Cerebellar cortex (tissue), 1 donor: ENCODE measurements around the gene SRC.

ENCODE experiments used
- DNase-seq: peaks from one replicate; pipeline ENCODE4 v3.0.0-alpha.2; 2015; ENCODE audit warnings: low spot score

Gene SRC

DNA sequence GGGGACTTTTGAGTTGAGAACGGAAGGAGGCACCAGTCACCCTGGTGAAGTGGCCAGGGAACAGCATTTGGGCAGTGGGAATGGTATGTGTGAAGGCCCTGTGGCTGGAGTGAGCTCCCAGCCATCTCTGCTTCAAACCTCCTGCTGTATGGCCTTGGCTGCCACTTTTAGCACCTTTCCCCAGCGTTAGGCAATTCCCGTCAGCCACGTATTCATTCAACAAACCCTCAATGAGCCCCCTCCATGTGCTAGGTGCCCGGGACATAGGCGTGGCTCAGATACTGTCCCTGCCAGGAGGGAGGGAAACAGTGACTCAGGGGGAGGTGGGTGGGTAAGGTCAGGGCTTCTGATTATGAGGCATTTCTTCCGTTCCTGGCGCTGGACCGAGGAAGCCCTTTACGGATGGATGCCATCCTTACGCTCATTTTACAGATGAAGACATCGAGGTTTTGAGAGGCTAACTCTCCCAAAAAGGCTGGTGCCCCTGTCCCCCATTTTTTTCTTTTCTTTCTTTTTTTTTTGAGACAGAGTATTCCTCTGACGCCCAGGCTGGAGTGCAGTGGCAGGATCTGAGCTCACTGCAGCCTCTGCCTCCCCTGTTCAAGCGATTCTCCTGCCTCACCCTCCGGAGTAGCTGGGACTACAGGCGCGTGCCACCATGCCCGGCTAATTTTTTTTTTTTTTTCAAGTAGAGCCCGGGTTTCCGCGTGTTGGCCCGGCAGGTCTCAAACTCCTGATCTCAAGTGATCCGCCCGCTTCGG lies 37.5 kb downstream of the SRC start:
- DNase-seq, result no peak

DNA sequence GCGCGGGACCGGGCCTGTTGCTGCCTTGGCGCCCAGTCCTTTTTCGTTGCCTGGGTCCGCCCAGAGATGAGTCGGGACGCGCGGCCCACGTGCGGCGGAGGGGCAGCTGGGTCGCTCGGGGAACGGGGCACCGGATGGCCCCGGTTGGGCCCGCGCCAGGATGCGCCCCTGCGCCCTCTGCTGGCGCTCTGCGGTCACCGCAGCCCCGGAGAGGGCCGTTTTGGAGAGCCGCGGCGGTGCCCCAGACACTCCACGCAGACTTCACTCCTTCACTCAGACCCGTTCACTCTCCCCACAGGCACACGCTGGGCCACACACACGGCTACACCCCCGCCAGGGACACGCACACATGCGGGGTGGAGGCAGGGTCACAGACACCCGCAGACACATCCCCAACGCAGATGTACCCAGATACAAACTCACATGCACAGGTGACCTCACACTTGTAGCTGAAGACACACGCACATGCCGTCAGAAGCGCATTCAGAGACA lies 38.8 kb downstream of the SRC start:
- DNase-seq, result peak; percentile 36

- no peak for DNase-seq
Observed at GRCh38 chr20:37385176-37385575, 39.2 kb downstream of the SRC start.

- DNase-seq, result no peak
Observed at GRCh38 chr20:37385659-37386504, 39.9 kb downstream of the SRC start.

- no peak for DNase-seq
Observed at GRCh38 chr20:37386505-37387251, 40.7 kb downstream of the SRC start.

DNA sequence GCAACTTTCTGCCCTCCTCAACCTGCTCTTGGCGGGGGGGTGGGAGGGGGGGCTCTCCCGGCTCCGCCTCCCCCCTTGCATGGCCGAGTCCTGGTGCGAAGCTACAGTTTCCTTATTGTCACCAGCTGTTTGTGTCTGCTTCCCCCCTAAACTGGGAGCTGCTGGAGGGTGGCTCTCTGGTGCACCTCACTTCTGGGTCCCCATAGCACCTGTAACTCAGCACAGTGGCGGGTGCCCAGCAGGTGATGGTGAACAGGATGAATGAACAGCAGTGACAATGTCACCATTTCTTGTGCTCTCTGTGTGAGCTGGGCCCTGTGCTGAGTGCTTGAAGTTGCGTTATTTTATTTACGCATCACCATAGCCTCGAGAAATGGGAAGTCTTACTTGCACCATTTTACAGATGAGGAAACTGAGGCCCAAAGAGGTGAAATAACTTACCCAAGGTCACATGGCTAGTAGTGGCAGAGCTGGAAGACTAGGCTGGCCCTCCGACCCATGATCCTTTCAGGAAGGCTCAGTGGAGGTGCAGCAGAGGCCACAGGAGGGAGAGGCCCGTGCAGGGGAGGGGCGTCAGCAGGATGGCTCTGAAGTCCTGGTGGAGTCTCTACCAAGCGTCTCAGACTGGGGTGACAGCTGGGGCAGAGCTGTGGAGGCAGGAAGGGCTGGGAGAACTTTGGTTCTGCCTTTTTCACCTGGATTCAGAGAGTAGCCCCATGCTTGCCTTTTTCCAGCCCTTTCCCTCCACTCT lies 41.8 kb downstream of the SRC start:
- no peak for DNase-seq

DNA sequence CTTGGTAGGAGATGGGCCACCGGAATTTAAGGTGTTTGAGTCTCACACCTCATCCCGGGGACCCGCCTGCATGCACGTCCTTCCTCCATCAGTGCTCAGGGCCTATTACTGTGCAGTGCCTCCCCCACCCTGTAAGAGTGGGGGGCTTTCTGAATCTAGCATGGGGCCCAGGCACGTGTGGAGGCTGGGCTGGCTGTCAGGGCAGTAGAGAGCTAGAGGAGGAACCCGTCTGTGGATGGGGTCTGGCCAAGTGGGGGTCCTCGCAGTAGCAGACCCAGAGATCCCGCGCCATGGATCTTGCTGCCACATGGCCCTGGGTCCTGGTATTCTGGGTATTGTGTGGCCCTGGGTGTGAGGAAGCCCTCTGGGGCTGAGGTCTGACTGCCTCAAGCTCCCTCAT lies 42.9 kb downstream of the SRC start:
- no peak for DNase-seq

DNA sequence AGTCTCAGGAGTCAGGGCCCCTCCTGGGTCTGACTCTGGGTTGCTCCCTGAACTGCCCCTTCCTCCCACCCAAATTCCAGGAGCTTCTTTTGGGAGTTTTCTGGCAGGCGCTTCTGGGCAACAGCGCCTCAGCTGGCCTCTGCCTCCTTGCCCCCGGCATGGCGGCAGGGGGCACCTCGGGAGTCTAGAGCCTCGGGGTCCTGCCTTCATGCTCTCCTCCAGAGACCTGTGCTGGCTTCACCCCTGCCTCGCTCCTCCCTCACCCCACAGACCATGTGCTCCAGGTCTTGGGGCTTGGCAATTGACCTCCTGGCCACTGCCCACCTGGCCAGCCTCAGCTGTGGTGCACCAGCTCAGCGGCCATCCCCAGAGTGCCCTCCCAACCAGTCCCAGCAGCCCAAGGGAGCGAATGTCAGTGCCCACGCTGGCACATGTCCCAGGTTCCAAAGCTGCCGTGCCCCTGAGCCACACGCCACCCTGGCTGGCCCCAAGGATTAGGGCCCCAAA lies 43.4 kb downstream of the SRC start:
- no peak for DNase-seq

- no peak for DNase-seq
Observed at GRCh38 chr20:37389844-37390275, 43.9 kb downstream of the SRC start.

- no peak for DNase-seq
Observed at GRCh38 chr20:37390503-37390890, 44.6 kb downstream of the SRC start.

DNA sequence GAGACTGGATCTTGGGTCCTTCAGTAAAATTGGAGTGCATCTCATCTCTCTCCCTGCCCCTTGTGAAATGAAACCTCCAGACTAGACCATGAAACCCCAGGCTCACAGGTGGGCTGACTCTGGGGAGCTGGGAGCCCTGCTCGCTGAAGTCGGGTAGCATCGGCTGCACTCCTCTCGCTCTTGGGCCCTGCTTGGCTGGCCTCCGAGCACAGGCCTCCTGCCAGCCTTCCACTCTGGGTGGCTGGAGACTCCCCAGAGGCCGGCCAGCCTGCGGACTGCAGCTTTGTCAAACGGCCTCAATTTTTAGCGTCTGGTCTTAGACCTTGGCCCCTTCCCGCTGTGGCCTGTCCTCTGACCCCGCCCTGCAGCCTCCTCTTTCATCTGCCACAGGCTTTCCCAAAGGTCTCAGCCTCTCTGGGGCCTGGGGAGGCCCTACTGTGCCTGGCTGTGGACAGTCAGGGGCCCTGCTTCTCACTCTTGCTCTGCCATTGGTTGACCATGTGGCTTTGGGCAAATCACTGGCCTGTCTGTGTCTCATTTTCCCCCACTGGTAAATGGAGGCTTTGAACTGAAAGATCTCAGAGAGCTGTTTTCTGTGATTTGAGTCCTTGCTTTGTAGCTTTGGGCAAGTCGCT lies 45.1 kb downstream of the SRC start:
- no peak for DNase-seq

DNA sequence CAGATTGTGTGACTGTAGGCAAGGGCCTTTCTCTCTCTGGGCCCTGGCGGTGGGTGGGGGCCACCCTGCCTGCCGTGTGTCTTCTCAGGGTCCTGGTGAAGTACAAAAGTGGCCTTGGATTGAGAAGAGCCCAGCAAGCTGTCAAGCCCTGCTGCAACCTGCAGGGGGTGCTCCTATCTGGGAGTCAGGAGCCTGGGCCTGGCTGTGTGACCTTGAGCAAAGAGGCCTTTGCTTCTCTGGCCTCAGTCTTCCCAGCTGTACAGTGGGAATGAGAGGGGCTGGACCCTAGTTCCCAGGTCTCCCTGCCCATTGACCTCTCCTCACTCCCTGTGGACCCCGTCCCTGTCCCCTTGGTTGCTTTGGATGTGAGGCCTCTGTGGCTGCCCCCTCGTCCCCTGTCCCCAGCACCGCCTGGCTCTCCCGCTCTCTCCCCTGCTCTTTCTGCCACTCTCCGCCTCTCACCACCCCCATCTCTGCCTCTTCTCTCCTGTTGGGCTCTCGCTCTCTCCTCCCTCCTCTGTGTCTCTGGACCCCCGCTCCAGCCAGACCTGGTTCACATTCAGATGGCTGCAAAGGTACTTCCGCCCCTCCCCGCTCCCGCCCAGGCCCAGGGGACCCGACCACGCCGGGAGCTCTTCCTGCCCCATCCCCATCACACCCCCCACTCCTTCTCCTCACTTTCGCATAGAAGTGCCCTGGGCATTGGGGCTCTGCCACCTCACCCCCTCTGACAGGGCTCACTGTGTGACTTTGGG lies 46.7 kb downstream of the SRC start:
- no peak for DNase-seq

DNA sequence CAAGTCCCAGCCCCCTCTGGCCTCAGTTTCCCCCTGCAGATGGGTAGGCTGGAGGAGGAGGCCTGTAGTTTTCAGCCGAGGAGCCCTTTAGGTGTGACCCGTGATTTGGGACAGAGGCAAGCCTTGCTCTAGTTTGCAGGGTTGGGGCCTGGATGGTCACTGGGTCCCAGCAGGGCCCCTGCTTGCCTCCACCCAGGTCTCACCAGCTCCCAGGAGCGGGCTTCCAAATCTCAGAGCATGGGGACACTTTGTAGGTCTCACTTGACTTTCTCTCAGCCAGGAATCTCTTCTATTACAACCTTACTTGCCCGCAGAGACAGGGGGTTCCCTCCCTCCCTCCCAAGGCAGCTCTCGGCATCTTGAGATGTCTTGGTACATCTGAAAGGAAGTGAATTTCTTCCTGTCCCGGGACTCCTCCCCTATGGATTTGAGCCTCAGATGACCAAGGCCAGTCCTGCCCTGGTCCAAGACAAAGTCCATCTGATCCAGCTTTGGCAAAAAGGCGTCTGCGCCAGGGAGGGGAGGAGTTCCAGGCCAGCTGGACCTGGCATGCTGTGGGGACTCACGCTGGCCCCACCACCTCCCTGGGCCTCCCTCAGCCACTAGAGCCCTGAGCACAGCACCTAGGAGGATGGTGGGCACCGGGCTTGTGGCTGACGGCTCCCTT lies 47.4 kb downstream of the SRC start:
- no peak for DNase-seq

DNA sequence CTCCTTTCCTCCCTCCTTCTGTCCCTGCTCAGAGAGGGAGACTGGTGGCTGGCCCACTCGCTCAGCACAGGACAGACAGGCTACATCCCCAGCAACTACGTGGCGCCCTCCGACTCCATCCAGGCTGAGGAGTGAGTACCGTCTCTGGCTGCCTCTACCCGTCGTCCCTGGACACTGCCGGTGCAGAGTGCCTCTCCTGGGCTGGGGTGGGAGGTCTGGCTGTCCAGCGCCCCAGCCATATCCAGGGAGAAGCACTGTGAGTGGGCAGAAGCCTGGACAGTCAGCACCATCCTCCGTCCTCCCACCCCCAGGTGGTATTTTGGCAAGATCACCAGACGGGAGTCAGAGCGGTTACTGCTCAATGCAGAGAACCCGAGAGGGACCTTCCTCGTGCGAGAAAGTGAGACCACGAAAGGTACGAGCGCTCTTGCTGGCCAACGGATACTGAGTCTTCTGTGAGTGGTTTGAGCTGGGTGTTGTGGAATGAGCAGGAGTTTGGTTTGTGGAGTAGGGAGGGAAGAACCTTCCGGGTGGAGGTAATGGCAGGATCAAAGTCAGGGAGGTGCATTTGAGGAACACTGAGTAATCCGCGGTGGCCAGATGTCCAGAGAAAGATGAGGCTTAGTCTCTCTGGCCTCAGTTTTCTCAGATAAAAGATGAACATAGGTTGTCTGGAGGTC lies 48.1 kb downstream of the SRC start:
- DNase-seq, result no peak

GRCh38 chr20:37394543-37395409 lies 48.8 kb downstream of the SRC start:
- DNase-seq, result no peak

- DNase-seq, result no peak
Observed at GRCh38 chr20:37395410-37395797, 49.5 kb downstream of the SRC start.

DNA sequence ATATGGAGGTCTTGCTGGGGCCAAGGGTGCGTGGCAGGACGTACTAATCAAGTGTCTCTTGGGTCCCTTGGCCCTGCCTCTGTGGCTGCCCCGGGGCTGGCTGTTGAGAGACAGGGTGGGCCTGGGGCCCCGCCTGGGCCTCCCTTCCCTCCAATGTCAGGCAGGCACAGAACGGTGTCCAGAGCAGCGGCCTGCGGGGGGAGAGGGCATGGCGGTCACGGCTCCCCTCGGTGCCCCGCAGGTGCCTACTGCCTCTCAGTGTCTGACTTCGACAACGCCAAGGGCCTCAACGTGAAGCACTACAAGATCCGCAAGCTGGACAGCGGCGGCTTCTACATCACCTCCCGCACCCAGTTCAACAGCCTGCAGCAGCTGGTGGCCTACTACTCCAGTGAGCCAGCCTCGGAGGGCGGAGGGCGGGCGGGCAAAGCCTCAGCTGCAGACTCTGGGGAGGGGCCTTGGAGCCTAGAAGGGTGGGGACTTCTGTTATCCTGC lies 50.0 kb downstream of the SRC start:
- no peak for DNase-seq
